Thoracic aorta (tissue), 2 donors: ENCODE measurements around the gene GADD45G. TPM values are rescaled to one million over a fixed set of nuclear protein-coding genes. Genes with fewer than 3 reads are reported as not detected.

Source experiments
- ATAC-seq: fragments of 150-250 bp; one replicate; pipeline ENCODE4 v1.8.0; 2017; ENCODE audit warnings: low read depth; ENCODE audit not compliant: insufficient number of reproducible peaks, low FRiP score
- DNase-seq: peaks from one replicate; pipeline ENCODE4 v3.0.0-alpha.2; 2020; ENCODE audit warnings: low spot score
- H3K27ac ChIP-seq, 2 donors: fragments of 200-600 bp; sonication (generic); 1 replicate in 1 of 2; 2 replicates in 1 of 2; pipeline ENCODE4 v1.5.1; 2016; ENCODE audit warnings: mild to moderate bottlenecking in 2 of 2, moderate library complexity in 2 of 2
- H3K27me3 ChIP-seq: fragments of 200-600 bp; sonication (generic); replicated peaks from 2 replicates; pipeline ENCODE4 v1.6.0; 2016; ENCODE audit warnings: mild to moderate bottlenecking; ENCODE audit not compliant: insufficient read depth
- H3K36me3 ChIP-seq: fragments of 200-600 bp; sonication (generic); one replicate; pipeline ENCODE4 v1.5.1; 2016
- H3K4me1 ChIP-seq, 2 donors: fragments of 200-600 bp; sonication (generic); 1 replicate in 1 of 2; 2 replicates in 1 of 2; pipeline versions ENCODE4 v1.5.1 to v1.6.0; 2016; ENCODE audit warnings: low read depth in 2 of 2, mild to moderate bottlenecking in 1 of 2; ENCODE audit not compliant: control insufficient read depth in 1 of 2
- H3K4me3 ChIP-seq: fragments of 200-600 bp; sonication (generic); 2 replicates; pipeline ENCODE4 v1.5.1; 2016; ENCODE audit warnings: mild to moderate bottlenecking
- H3K9me3 ChIP-seq: fragments of 200-600 bp; sonication (generic); 2 replicates; pipeline ENCODE4 v1.5.1; 2016
- total RNA-seq, 2 donors: library from RNA; depleted of rRNA; stranded (reverse); fragments of >200 nt; gene quantifications; one replicate each; pipeline versions ENCODE4 v1.1.0 to v1.2.3, GENCODE V29; 2016
- TF ChIP-seq, protein P1 (sequence below): fragments of 200-600 bp; sonication (generic); IDR thresholded peaks from one replicate; pipeline ENCODE4 v1.5.1; 2019; ENCODE audit warnings: antibody characterized with exemption

GADD45G gene
- total RNA-seq, 2 donors from 2014 or later: 5.8 to 19.3 TPM

DNA sequence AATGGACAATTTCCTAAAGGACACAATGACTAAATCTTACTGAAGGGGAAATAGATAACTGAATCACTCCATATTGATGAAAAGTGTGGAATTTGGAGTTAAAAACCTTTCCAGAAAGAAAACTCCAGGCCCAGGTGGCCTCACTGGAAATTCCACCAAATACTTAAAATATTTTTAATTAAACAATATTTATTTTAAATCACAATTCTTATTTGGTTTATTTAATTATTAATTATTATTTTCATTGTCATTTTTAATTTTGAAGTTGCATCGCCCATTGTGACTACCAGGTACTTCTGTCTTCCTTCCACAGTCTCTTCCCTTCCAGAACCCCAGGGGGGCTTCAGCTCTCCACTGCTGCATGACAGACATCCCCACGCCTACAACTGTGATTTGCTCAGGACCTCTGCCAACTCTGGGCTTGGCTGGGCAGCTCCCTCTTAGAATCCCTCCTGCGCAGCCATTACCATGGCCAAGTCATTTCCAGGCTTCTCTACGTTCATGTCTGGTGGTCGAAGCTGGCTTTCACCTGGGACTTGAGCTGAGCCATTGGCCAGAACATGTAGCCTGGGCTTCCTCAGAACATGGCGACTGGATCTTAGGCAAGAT lies 16.4 kb upstream of the GADD45G start:
- no peaks in the 10 kb centered on the region for H3K27me3 ChIP-seq
- H3K4me1 ChIP-seq: no peaks in the 10 kb centered on the region
- TF ChIP-seq, protein P1, sequence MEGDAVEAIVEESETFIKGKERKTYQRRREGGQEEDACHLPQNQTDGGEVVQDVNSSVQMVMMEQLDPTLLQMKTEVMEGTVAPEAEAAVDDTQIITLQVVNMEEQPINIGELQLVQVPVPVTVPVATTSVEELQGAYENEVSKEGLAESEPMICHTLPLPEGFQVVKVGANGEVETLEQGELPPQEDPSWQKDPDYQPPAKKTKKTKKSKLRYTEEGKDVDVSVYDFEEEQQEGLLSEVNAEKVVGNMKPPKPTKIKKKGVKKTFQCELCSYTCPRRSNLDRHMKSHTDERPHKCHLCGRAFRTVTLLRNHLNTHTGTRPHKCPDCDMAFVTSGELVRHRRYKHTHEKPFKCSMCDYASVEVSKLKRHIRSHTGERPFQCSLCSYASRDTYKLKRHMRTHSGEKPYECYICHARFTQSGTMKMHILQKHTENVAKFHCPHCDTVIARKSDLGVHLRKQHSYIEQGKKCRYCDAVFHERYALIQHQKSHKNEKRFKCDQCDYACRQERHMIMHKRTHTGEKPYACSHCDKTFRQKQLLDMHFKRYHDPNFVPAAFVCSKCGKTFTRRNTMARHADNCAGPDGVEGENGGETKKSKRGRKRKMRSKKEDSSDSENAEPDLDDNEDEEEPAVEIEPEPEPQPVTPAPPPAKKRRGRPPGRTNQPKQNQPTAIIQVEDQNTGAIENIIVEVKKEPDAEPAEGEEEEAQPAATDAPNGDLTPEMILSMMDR: no peak
- ATAC-seq (no peak), DNase-seq (no peak)
- H3K4me3 ChIP-seq: no peak overlapping the region
- H3K9me3 ChIP-seq: no peaks in the 10 kb centered on the region
- H3K36me3 ChIP-seq: no peaks in the 10 kb centered on the region
- no peak overlapping the region for H3K27ac ChIP-seq

DNA sequence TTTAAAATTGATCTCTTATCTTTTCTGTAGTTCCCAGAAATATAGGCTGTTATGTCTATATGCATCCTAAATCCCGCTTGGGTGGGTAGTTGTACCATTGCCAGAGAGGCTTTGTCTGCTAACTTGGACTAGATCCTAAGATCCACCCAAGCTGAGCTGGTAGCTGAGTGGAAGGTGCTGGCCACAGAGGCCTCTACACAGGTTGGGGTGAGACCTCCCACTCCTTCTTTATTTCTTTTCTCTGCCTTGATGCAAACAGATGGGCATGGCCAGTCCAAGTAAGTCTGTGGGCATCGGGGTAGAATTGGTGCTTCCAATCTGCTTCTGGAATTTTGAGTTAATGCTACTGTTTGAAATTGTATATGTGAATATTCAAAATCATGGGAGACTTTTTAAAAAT lies 14.4 kb upstream of the GADD45G start:
- H3K27ac ChIP-seq: no peak overlapping the region
- ATAC-seq (no peak), DNase-seq (no peak)
- H3K4me3 ChIP-seq: no peak overlapping the region
- H3K4me1 ChIP-seq: no peaks in the 10 kb centered on the region
- no peaks in the 10 kb centered on the region for H3K27me3 ChIP-seq
- TF ChIP-seq, protein P1: no peak
- no peaks in the 10 kb centered on the region for H3K9me3 ChIP-seq
- no peaks in the 10 kb centered on the region for H3K36me3 ChIP-seq

- Histone ChIP-seq H3K9me3 (no peaks in the 10 kb centered on the region), H3K4me3 (no peak overlapping the region), H3K27ac (no peak overlapping the region), H3K4me1 (no peaks in the 10 kb centered on the region), H3K36me3 (no peaks in the 10 kb centered on the region), H3K27me3 (no peaks in the 10 kb centered on the region)
- TF ChIP-seq, protein P1: no peak
- no peak for ATAC-seq
- no peak for DNase-seq
These were observed 13.3 kb upstream of the GADD45G start for GRCh38 chr9:89591274-89592212.

DNA sequence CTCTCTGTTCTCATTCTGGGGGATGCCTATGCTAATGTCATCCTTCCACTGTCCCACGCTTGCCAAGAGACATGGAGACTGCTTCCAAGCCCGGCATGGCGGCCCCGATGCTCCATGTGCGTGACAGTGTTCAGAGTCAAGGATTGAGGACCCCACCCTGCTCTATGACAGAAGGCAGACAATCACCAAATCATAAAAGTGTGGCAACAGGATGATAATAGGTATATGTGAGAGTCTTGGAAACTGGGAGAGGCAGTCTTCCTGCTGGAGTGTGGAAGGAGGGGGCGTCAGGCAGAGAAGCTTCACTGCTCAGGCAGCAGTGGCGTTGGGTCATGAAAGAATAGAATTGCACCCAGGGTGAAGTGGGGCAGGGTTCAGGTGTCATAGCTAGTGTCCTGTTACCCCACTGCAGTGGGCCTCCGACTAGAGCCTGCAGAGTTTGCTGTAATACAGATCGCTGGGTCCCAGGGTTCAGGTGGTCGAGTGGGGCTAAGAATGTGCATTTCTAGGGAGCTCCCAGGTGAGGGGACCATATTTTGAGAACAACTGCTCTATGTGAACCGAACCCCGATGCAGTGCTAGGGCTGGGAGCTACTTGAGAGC lies 12.5 kb upstream of the GADD45G start:
- DNase-seq (no peak), ATAC-seq (no peak)
- H3K9me3 ChIP-seq: no peaks in the 10 kb centered on the region
- no peaks in the 10 kb centered on the region for H3K4me1 ChIP-seq
- no peak overlapping the region for H3K27ac ChIP-seq
- H3K27me3 ChIP-seq: no peaks in the 10 kb centered on the region
- TF ChIP-seq, protein P1: no peak
- H3K4me3 ChIP-seq: no peak overlapping the region
- H3K36me3 ChIP-seq: no peaks in the 10 kb centered on the region
